ENCODE measurements around the gene POU2F2.

Gene POU2F2

GRCh38 chr19:42132030-42132628 lies at the start of gene POU2F2:
POU2F2 (minus strand) TSS chr19:42132446; CDS start chr19:42132411, 35 bp downstream.
- DNase-seq (ENCODE audit: low read depth in 2 of 3, low spot score in 1 of 3): peak; percentile 62 to 74 (median 65)

GRCh38 chr19:42178791-42179674 lies 46.8 kb upstream of the POU2F2 start:
- no peak for DNase-seq (ENCODE audit: low read depth in 2 of 3, low spot score in 1 of 3)

GRCh38 chr19:42177686-42178019 lies 45.4 kb upstream of the POU2F2 start:
- DNase-seq (ENCODE audit: low read depth in 2 of 3, low spot score in 1 of 3): no peak

GRCh38 chr19:42176990-42177685 lies 44.9 kb upstream of the POU2F2 start:
- peak; percentile 41 to 76 (median 57) for DNase-seq (ENCODE audit: low read depth in 2 of 3, low spot score in 1 of 3)

- DNase-seq (ENCODE audit: low read depth in 2 of 3, low spot score in 1 of 3): no peak
Measured at GRCh38 chr19:42176649-42176989, 44.4 kb upstream of the POU2F2 start.

- no peak for DNase-seq (ENCODE audit: low read depth in 2 of 3, low spot score in 1 of 3)
Measured at GRCh38 chr19:42175952-42176648, 43.9 kb upstream of the POU2F2 start.

- no peak for DNase-seq (ENCODE audit: low read depth in 2 of 3, low spot score in 1 of 3)
Measured at GRCh38 chr19:42174958-42175734, 42.9 kb upstream of the POU2F2 start.

- no peak for DNase-seq (ENCODE audit: low read depth in 2 of 3, low spot score in 1 of 3)
Measured at GRCh38 chr19:42174188-42174587, 41.9 kb upstream of the POU2F2 start.

- no peak for DNase-seq (ENCODE audit: low read depth in 2 of 3, low spot score in 1 of 3)
Measured at GRCh38 chr19:42173695-42174094, 41.4 kb upstream of the POU2F2 start.

GRCh38 chr19:42172261-42172660 lies 40.0 kb upstream of the POU2F2 start:
- DNase-seq (ENCODE audit: low read depth in 2 of 3, low spot score in 1 of 3): no peak

GRCh38 chr19:42170715-42171114 lies 38.5 kb upstream of the POU2F2 start:
- no peak for DNase-seq (ENCODE audit: low read depth in 2 of 3, low spot score in 1 of 3)

GRCh38 chr19:42169486-42170413 lies 37.5 kb upstream of the POU2F2 start:
- DNase-seq (ENCODE audit: low read depth in 2 of 3, low spot score in 1 of 3): no peak

GRCh38 chr19:42168206-42168605 lies 36.0 kb upstream of the POU2F2 start:
- DNase-seq (ENCODE audit: low read depth in 2 of 3, low spot score in 1 of 3): no peak

- no peak for DNase-seq (ENCODE audit: low read depth in 2 of 3, low spot score in 1 of 3)
Measured at GRCh38 chr19:42166316-42166715, 34.1 kb upstream of the POU2F2 start.

GRCh38 chr19:42165146-42165545 lies 32.9 kb upstream of the POU2F2 start:
- no peak for DNase-seq (ENCODE audit: low read depth in 2 of 3, low spot score in 1 of 3)

- no peak for DNase-seq (ENCODE audit: low read depth in 2 of 3, low spot score in 1 of 3)
Measured at GRCh38 chr19:42161616-42162263, 29.5 kb upstream of the POU2F2 start.

- no peak for DNase-seq (ENCODE audit: low read depth in 2 of 3, low spot score in 1 of 3)
Measured at GRCh38 chr19:42159942-42160341, 27.7 kb upstream of the POU2F2 start.

GRCh38 chr19:42158926-42159325 lies 26.7 kb upstream of the POU2F2 start:
- DNase-seq (ENCODE audit: low read depth in 2 of 3, low spot score in 1 of 3): no peak

- no peak for DNase-seq (ENCODE audit: low read depth in 2 of 3, low spot score in 1 of 3)
Measured at GRCh38 chr19:42156571-42156970, 24.3 kb upstream of the POU2F2 start.
